HepG2 (cell line): ENCODE measurements around the gene ANKRD40. TPM values are rescaled to one million over a fixed set of nuclear protein-coding genes. Genes with fewer than 3 reads are reported as not detected.
A peak's percentile ranks its signal among the peaks of the same experiment; 100 is the strongest.

Experiments used
- BRCA1 ChIP-seq: sonication (generic); formaldehyde crosslinking; IDR thresholded peaks from 2 replicates; pipeline ENCODE4 v1.4.0; 2020; ENCODE audit warnings: missing genetic modification reagents
- FOSL2 ChIP-seq: sonication (generic); formaldehyde crosslinking; IDR thresholded peaks from 2 replicates; pipeline ENCODE4 v1.4.0; 2020; ENCODE audit warnings: missing genetic modification reagents
- MIER3 ChIP-seq: IDR thresholded peaks from 2 replicates; pipeline ENCODE4 v1.6.1; 2016; ENCODE audit warnings: missing compliant biosample characterization, borderline replicate concordance
- ONECUT2 ChIP-seq: sonication (generic); formaldehyde crosslinking; IDR thresholded peaks from 2 replicates; pipeline ENCODE4 v1.4.0; 2020; ENCODE audit warnings: missing genetic modification reagents
- RBAK ChIP-seq: sonication (generic); formaldehyde crosslinking; IDR thresholded peaks from 2 replicates; pipeline ENCODE4 v1.5.1; 2020; ENCODE audit warnings: mild to moderate bottlenecking, missing genetic modification reagents
- RNF2 ChIP-seq: fragments of 450-650 bp; conservative IDR thresholded peaks from 2 replicates; pipeline ENCODE4 v1.6.1; 2016; ENCODE audit warnings: low read depth
- ZBTB25 ChIP-seq: IDR thresholded peaks from 2 replicates; pipeline ENCODE4 v1.6.1; 2018; ENCODE audit warnings: missing genetic modification reagents
- ZFAT ChIP-seq: sonication (generic); formaldehyde crosslinking; conservative IDR thresholded peaks from 2 replicates; pipeline ENCODE4 v1.8.1; 2023; ENCODE audit warnings: missing genetic modification reagents, inconsistent platforms
- ZNF205 ChIP-seq: IDR thresholded peaks from 2 replicates; pipeline ENCODE4 v1.6.1; 2018; ENCODE audit warnings: missing biosample characterization, missing genetic modification reagents
- ZNF264 ChIP-seq: sonication (generic); formaldehyde crosslinking; IDR thresholded peaks from 2 replicates; pipeline ENCODE4 v1.4.0; 2020; ENCODE audit warnings: missing genetic modification reagents
- ZNF407 ChIP-seq: sonication (generic); formaldehyde crosslinking; IDR thresholded peaks from one replicate; pipeline ENCODE4 v1.5.1; 2020; ENCODE audit warnings: mild to moderate bottlenecking, missing genetic modification reagents; ENCODE audit errors: not compliant biosample characterization
- ZNF441 ChIP-seq: sonication (generic); formaldehyde crosslinking; IDR thresholded peaks from 2 replicates; pipeline ENCODE4 v1.7.0; 2021; ENCODE audit warnings: missing genetic modification reagents, borderline replicate concordance
- ZNF687 ChIP-seq: sonication (generic); formaldehyde crosslinking; IDR thresholded peaks from 2 replicates; pipeline ENCODE4 v1.5.1; 2020; ENCODE audit warnings: mild to moderate bottlenecking, missing genetic modification reagents, moderate library complexity
- polyA plus RNA-seq, 8 experiments: library from polyadenylated mRNA; depleted of rRNA in 3 of 8; stranded (reverse) in 7 of 8; unstranded in 1 of 8; fragments of >200 nt; fragmentation: Illumina TruSeq in 4 of 8; extraction: Trizol in 4 of 8; gene quantifications; 2 replicates each; pipeline versions ENCODE4 v1.2.1 to v1.2.3, GENCODE V29; 2011 to 2016; ENCODE audit warnings: low read depth in 4 of 8, missing spikeins in 1 of 8, mixed read lengths in 1 of 8; ENCODE audit not compliant: insufficient read depth in 1 of 8
- total RNA-seq, 5 experiments: library from RNA; depleted of rRNA; stranded (reverse); fragments of >200 nt; fragmentation: Illumina TruSeq; extraction: Trizol; gene quantifications; 2 replicates each; pipeline ENCODE4 v1.2.3, GENCODE V29; 2016; ENCODE audit warnings: low read depth in 1 of 5
- TF ChIP-seq, protein P1 (sequence below): sonication (generic); formaldehyde crosslinking; conservative IDR thresholded peaks from 2 replicates; pipeline ENCODE4 v1.5.0; 2020; ENCODE audit warnings: missing genetic modification reagents

ANKRD40 gene
- total and polyA plus RNA-seq, 2 of the 13 experiments (the other 11 are each of a cell fraction or from before 2014, with no cell fraction given): 35.0 to 46.4 TPM

- TF ChIP-seq ZNF407 (CRISPR knock-in tag) (no peak), MIER3 (CRISPR knock-in tag) (no peak; the same call in none of the 2 replicates), RNF2 (no peak), RBAK (no peak), ZNF441 (peak; percentile 82), ZNF687 (CRISPR knock-in tag) (peak; percentile 80), ONECUT2 (CRISPR knock-in tag) (peak; percentile 60; the same call in 1 of the 2 replicates), FOSL2 (CRISPR knock-in tag) (peak; percentile 99), ZNF205 (CRISPR knock-in tag) (peak; percentile 65), ZNF264 (CRISPR knock-in tag) (peak; percentile 92; the same call in 1 of the 2 replicates), BRCA1 (CRISPR knock-in tag) (peak; percentile 82; the same call in 1 of the 2 replicates), ZBTB25 (peak; percentile 70), ZFAT (CRISPR knock-in tag) (no peak)
- TF ChIP-seq, protein P1, sequence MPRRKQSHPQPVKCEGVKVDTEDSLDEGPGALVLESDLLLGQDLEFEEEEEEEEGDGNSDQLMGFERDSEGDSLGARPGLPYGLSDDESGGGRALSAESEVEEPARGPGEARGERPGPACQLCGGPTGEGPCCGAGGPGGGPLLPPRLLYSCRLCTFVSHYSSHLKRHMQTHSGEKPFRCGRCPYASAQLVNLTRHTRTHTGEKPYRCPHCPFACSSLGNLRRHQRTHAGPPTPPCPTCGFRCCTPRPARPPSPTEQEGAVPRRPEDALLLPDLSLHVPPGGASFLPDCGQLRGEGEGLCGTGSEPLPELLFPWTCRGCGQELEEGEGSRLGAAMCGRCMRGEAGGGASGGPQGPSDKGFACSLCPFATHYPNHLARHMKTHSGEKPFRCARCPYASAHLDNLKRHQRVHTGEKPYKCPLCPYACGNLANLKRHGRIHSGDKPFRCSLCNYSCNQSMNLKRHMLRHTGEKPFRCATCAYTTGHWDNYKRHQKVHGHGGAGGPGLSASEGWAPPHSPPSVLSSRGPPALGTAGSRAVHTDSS (CRISPR knock-in tag): no peak
These were observed 21.1 kb downstream of the ANKRD40 start (continued) for GRCh38 chr17:50686494-50687199.
